GM23338 (cell line): ENCODE measurements around the gene MRPL1. TPM values are rescaled to one million over a fixed set of nuclear protein-coding genes. Genes with fewer than 3 reads are reported as not detected.
"Not testable (repeated sequence)": the region's sequence is repeated elsewhere in the genome, so short reads cannot be mapped to it uniquely, and the experiment has no call there.

Source experiments
- ATAC-seq: fragments of 200-7000 bp; cut with Tn5 transposase; 3 replicates; pipeline ENCODE4 v1.9.1; 2020
- DNase-seq: peaks from one replicate; pipeline ENCODE4 v3.0.0-alpha.2; 2015; ENCODE audit warnings: low spot score
- H2AFZ ChIP-seq: fragments of 200-600 bp; sonication (generic); 2 replicates; pipeline ENCODE4 v1.8.0; 2016; ENCODE audit warnings: antibody characterized with exemption, mild to moderate bottlenecking, moderate library complexity
- H3F3A ChIP-seq: fragments of 200-600 bp; sonication (generic); replicated peaks from 2 replicates; pipeline ENCODE4 v1.8.0; 2017; ENCODE audit warnings: antibody characterized with exemption, mixed run types, low read depth
- H3K27ac ChIP-seq: fragments of 200-600 bp; sonication (generic); 2 replicates; pipeline ENCODE4 v1.6.1; 2016; ENCODE audit warnings: low read depth
- H3K27me3 ChIP-seq: fragments of 200-600 bp; sonication (generic); 2 replicates; pipeline ENCODE4 v1.8.0; 2016; ENCODE audit warnings: mild to moderate bottlenecking, mixed run types, moderate library complexity; ENCODE audit not compliant: insufficient read depth
- H3K36me3 ChIP-seq: fragments of 200-600 bp; sonication (generic); 2 replicates; pipeline ENCODE4 v1.8.0; 2016; ENCODE audit warnings: mild to moderate bottlenecking; ENCODE audit not compliant: insufficient read depth
- H3K4me1 ChIP-seq: fragments of 200-600 bp; sonication (generic); 2 replicates; pipeline ENCODE4 v1.8.0; 2016; ENCODE audit warnings: mild to moderate bottlenecking, moderate library complexity; ENCODE audit not compliant: insufficient read depth
- H3K4me2 ChIP-seq: fragments of 200-600 bp; sonication (generic); 2 replicates; pipeline ENCODE4 v1.7.1; 2017; ENCODE audit warnings: mixed run types
- H3K4me3 ChIP-seq: fragments of 200-600 bp; sonication (generic); 2 replicates; pipeline ENCODE4 v1.6.1; 2016; ENCODE audit warnings: mixed run types
- H3K79me2 ChIP-seq: fragments of 200-600 bp; sonication (generic); replicated peaks from 2 replicates; pipeline ENCODE4 v1.8.0; 2017; ENCODE audit warnings: mild to moderate bottlenecking; ENCODE audit not compliant: insufficient read depth
- H3K9me2 ChIP-seq: fragments of 200-600 bp; sonication (generic); 2 replicates; pipeline ENCODE4 v1.8.0; 2017; ENCODE audit not compliant: insufficient read depth
- H4K20me1 ChIP-seq: fragments of 200-600 bp; sonication (generic); replicated peaks from 2 replicates; pipeline ENCODE4 v1.8.0; 2017; ENCODE audit warnings: mild to moderate bottlenecking; ENCODE audit not compliant: insufficient read depth
- H3K27ac Mint-ChIP-seq: 2 replicates; pipeline ENCODE4 v1.8.0; 2020; ENCODE audit warnings: inconsistent platforms, mild to moderate bottlenecking, moderate library complexity, mixed read lengths
- H3K27me3 Mint-ChIP-seq: 3 replicates; pipeline ENCODE4 v1.8.0; 2022; ENCODE audit warnings: low read depth, mild to moderate bottlenecking, moderate library complexity, mixed read lengths, inconsistent platforms; ENCODE audit not compliant: insufficient read depth, poor library complexity
- H3K36me3 Mint-ChIP-seq: 3 replicates; pipeline ENCODE4 v1.8.0; 2021; ENCODE audit warnings: low read depth, mild to moderate bottlenecking, inconsistent platforms, moderate library complexity, mixed read lengths
- H3K4me1 Mint-ChIP-seq: 3 replicates; pipeline ENCODE4 v1.8.0; 2020; ENCODE audit warnings: mild to moderate bottlenecking, inconsistent platforms, mixed read lengths
- H3K4me3 Mint-ChIP-seq: 3 replicates; pipeline ENCODE4 v1.8.0; 2021; ENCODE audit warnings: moderate library complexity, mild to moderate bottlenecking, inconsistent platforms, mixed read lengths
- H3K9me3 Mint-ChIP-seq: 3 replicates; pipeline ENCODE4 v1.8.0; 2020; ENCODE audit warnings: moderate library complexity, mild to moderate bottlenecking, inconsistent platforms, mixed read lengths
- CREB1 ChIP-seq: fragments of 250-450 bp; sonication (Bioruptor Pico); IDR thresholded peaks from 2 replicates; pipeline ENCODE4 v1.5.0; 2020; ENCODE audit warnings: low read depth, mild to moderate bottlenecking, moderate library complexity
- CTCF ChIP-seq, 2 experiments: fragments of 200-600 bp in 1 of 2; sonication (generic) in 1 of 2; conservative IDR thresholded peaks; 2 replicates each; pipeline versions ENCODE4 v1.5.1 to v1.6.1; 2016 to 2017; ENCODE audit warnings: antibody characterized with exemption in 2 of 2, low read depth in 2 of 2, mild to moderate bottlenecking in 2 of 2, moderate library complexity in 1 of 2
- NANOG ChIP-seq: IDR thresholded peaks from 2 replicates; pipeline ENCODE4 v1.6.1; 2016; ENCODE audit warnings: antibody characterized with exemption, borderline replicate concordance
- REST ChIP-seq: IDR thresholded peaks from one replicate; pipeline ENCODE4 v1.6.1; 2018; ENCODE audit warnings: antibody characterized with exemption; ENCODE audit not compliant: unreplicated experiment
- ZNF114 ChIP-seq: fragments of 250-450 bp; sonication (Bioruptor Pico); IDR thresholded peaks from 2 replicates; pipeline ENCODE4 v1.5.0; 2020; ENCODE audit warnings: mild to moderate bottlenecking, moderate library complexity
- polyA plus RNA-seq: library from polyadenylated mRNA; unstranded; fragments of >200 nt; fragmentation: Nextera tagmentation; extraction: Ambion mirVana; gene quantifications from 2 replicates; pipeline ENCODE4 v1.2.1, GENCODE V29; 2016
- total RNA-seq: library from RNA; depleted of rRNA; stranded (reverse); fragments of >200 nt; shearing (Covaris generic); gene quantifications from 2 replicates; pipeline ENCODE4 v1.2.3, GENCODE V29; 2014
- TF ChIP-seq, protein P1 (sequence below): fragments of 250-450 bp; sonication (Bioruptor Pico); IDR thresholded peaks from 2 replicates; pipeline ENCODE4 v1.5.0; 2020; ENCODE audit warnings: mild to moderate bottlenecking, moderate library complexity

Gene MRPL1
- total and polyA plus RNA-seq, 2 experiments from 2014 or later, result 29.2 to 46.5 TPM

DNA sequence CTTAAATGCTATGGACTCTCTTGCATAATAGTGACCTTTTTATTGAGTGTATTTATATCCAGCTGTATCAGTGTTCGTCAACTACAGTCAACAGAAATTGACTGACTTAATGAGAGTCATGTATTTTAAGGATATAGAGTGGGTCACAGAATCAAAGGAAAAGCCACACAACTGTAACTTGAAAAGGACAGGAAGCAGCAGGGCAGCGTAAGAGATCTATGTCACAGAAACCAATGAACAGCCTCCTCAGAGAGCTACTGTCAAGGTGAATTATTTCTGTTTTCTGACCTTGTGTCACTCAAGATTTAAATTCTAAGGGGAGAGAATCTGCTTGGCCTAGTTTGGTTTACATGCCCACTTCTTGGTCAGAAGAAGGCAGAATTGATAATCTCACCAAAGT lies 100.4 kb downstream of the MRPL1 start:
- ATAC-seq (no peak), DNase-seq (no peak)
- H3K27ac ChIP-seq, result no peak overlapping the region
- H3F3A ChIP-seq, result no peaks in the 10 kb centered on the region
- no peak overlapping the region for H3K4me2 ChIP-seq
- H3K27me3 ChIP-seq, result no peaks in the 10 kb centered on the region
- H3K4me1 ChIP-seq, result no peaks in the 10 kb centered on the region
- no peak overlapping the region for H2AFZ ChIP-seq
- no peaks in the 10 kb centered on the region for H3K9me3 Mint-ChIP-seq
- no peaks in the 10 kb centered on the region for H3K36me3 Mint-ChIP-seq
- no peaks in the 10 kb centered on the region for H4K20me1 ChIP-seq
- peaks cover 3% of the 10 kb centered on the region; the same call in 1 of the 3 replicates for H3K4me1 Mint-ChIP-seq
- H3K27ac Mint-ChIP-seq, result no peak overlapping the region
- H3K27me3 Mint-ChIP-seq, result no peaks in the 10 kb centered on the region
- no peak for TF ChIP-seq NANOG
- no peak for TF ChIP-seq REST
- TF ChIP-seq CREB1, result no peak
- TF ChIP-seq CTCF (conservative IDR thresholded peaks at IDR 0.05; ENCODE audit: low read depth in 2 of 2), result no peak
- no peak for TF ChIP-seq ZNF114 (CRISPR knock-in tag)
- TF ChIP-seq, protein P1, sequence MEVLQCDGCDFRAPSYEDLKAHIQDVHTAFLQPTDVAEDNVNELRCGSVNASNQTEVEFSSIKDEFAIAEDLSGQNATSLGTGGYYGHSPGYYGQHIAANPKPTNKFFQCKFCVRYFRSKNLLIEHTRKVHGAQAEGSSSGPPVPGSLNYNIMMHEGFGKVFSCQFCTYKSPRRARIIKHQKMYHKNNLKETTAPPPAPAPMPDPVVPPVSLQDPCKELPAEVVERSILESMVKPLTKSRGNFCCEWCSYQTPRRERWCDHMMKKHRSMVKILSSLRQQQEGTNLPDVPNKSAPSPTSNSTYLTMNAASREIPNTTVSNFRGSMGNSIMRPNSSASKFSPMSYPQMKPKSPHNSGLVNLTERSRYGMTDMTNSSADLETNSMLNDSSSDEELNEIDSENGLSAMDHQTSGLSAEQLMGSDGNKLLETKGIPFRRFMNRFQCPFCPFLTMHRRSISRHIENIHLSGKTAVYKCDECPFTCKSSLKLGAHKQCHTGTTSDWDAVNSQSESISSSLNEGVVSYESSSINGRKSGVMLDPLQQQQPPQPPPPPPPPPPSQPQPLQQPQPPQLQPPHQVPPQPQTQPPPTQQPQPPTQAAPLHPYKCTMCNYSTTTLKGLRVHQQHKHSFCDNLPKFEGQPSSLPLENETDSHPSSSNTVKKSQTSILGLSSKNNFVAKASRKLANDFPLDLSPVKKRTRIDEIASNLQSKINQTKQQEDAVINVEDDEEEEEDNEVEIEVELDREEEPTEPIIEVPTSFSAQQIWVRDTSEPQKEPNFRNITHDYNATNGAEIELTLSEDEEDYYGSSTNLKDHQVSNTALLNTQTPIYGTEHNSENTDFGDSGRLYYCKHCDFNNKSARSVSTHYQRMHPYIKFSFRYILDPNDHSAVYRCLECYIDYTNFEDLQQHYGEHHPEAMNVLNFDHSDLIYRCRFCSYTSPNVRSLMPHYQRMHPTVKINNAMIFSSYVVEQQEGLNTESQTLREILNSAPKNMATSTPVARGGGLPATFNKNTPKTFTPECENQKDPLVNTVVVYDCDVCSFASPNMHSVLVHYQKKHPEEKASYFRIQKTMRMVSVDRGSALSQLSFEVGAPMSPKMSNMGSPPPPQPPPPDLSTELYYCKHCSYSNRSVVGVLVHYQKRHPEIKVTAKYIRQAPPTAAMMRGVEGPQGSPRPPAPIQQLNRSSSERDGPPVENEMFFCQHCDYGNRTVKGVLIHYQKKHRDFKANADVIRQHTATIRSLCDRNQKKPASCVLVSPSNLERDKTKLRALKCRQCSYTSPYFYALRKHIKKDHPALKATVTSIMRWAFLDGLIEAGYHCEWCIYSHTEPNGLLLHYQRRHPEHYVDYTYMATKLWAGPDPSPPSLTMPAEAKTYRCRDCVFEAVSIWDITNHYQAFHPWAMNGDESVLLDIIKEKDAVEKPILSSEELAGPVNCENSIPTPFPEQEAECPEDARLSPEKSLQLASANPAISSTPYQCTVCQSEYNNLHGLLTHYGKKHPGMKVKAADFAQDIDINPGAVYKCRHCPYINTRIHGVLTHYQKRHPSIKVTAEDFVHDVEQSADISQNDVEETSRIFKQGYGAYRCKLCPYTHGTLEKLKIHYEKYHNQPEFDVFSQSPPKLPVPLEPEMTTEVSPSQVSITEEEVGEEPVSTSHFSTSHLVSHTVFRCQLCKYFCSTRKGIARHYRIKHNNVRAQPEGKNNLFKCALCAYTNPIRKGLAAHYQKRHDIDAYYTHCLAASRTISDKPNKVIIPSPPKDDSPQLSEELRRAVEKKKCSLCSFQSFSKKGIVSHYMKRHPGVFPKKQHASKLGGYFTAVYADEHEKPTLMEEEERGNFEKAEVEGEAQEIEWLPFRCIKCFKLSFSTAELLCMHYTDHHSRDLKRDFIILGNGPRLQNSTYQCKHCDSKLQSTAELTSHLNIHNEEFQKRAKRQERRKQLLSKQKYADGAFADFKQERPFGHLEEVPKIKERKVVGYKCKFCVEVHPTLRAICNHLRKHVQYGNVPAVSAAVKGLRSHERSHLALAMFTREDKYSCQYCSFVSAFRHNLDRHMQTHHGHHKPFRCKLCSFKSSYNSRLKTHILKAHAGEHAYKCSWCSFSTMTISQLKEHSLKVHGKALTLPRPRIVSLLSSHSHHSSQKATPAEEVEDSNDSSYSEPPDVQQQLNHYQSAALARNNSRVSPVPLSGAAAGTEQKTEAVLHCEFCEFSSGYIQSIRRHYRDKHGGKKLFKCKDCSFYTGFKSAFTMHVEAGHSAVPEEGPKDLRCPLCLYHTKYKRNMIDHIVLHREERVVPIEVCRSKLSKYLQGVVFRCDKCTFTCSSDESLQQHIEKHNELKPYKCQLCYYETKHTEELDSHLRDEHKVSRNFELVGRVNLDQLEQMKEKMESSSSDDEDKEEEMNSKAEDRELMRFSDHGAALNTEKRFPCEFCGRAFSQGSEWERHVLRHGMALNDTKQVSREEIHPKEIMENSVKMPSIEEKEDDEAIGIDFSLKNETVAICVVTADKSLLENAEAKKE, result no peak
- no peaks in the 10 kb centered on the region for H3K36me3 ChIP-seq
- no peak overlapping the region for H3K4me3 ChIP-seq
- H3K9me2 ChIP-seq, result no peaks in the 10 kb centered on the region
- no peaks in the 10 kb centered on the region for H3K79me2 ChIP-seq
- H3K4me3 Mint-ChIP-seq, result no peak overlapping the region

GRCh38 chr4:77973657-77974056 lies 111.0 kb downstream of the MRPL1 start:
- H3K4me3 Mint-ChIP-seq, H3K4me3 ChIP-seq, H3K27ac Mint-ChIP-seq, H3K36me3 Mint-ChIP-seq, DNase-seq, H3K27me3 ChIP-seq, H3K27me3 Mint-ChIP-seq, H3K4me2 ChIP-seq, ATAC-seq, H3K4me1 Mint-ChIP-seq, H3K27ac ChIP-seq, H4K20me1 ChIP-seq, H3K79me2 ChIP-seq, H3K9me3 Mint-ChIP-seq, H3K9me2 ChIP-seq, H2AFZ ChIP-seq, H3F3A ChIP-seq, H3K36me3 ChIP-seq, H3K4me1 ChIP-seq: not testable (repeated sequence)
